Measurements from ENCODE around the gene CCL22.

The CCL22 gene

DNA sequence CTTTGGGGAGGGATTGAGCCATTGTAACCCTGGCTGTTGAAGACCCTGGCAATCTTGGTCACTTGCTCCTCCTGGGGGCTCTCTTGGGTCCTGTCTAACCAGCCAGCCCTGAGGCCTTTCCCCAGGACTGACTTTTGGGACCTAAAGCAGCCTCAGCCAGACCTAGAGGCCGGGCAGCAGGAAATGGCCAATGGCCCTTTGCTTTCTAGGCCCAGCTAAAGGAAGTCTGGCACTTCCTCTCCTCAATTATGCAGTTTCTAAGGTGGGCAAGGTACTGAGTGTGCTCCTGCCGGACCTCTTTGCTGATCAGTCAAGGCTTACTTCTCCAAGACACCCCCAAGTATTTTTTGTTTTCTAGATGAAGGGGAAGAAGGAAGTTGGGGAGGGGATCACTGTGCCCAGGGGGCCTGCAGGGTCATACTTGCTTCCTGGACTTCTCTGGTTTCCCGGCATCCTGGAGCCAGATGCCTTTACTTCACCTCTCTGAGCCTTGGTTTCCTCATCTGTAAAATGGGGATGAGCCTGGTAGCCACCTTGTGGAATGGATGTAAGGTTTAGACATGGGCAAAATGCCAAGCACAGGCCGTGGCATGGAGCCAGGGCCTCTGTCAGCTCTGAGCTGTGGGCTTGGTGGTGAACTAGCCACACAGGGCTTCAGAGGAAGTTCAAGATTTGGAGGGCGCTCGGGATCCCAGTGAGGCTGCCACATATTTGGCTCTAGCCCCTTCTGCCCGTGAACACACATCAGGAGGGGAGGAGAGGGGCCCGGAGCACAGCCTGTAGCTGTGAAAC is 22.3 kb downstream of the CCL22 start:
- Mint-ChIP-seq H3K9me3 (no peaks in the 10 kb centered on the region), H3K27ac (peak overlapping the region; percentile 43), H3K4me3 (no peak overlapping the region), H3K4me1 (peaks cover 31% of the 10 kb centered on the region), H3K36me3 (no peaks in the 10 kb centered on the region)
- DNase-seq (ENCODE audit: low spot score in 2 of 2) = no peak
- ATAC-seq = no peak

DNA sequence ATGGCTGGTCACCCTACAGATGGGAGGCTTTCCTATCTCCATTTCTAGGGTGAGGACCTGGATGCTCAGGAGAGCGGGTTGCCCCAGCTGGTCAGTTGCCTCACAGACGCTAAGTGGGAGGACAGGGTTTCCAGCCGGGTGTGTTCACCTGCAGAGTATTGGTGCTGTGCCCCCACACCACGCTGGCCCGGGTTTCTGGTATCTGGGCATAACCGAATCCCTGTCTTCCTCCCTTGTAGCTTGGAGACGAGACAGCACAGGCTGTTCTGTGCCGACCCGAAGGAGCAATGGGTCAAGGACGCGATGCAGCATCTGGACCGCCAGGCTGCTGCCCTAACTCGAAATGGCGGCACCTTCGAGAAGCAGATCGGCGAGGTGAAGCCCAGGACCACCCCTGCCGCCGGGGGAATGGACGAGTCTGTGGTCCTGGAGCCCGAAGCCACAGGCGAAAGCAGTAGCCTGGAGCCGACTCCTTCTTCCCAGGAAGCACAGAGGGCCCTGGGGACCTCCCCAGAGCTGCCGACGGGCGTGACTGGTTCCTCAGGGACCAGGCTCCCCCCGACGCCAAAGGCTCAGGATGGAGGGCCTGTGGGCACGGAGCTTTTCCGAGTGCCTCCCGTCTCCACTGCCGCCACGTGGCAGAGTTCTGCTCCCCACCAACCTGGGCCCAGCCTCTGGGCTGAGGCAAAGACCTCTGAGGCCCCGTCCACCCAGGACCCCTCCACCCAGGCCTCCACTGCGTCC is 23.4 kb downstream of the CCL22 start:
- H3K4me1 Mint-ChIP-seq = peaks cover 21% of the 10 kb centered on the region
- DNase-seq (ENCODE audit: low spot score in 2 of 2) (no peak), ATAC-seq (no peak)
- H3K9me3 Mint-ChIP-seq = no peaks in the 10 kb centered on the region
- no peak overlapping the region for H3K4me3 Mint-ChIP-seq
- H3K27ac Mint-ChIP-seq = peak overlapping the region; percentile 43
- H3K36me3 Mint-ChIP-seq = no peaks in the 10 kb centered on the region

DNA sequence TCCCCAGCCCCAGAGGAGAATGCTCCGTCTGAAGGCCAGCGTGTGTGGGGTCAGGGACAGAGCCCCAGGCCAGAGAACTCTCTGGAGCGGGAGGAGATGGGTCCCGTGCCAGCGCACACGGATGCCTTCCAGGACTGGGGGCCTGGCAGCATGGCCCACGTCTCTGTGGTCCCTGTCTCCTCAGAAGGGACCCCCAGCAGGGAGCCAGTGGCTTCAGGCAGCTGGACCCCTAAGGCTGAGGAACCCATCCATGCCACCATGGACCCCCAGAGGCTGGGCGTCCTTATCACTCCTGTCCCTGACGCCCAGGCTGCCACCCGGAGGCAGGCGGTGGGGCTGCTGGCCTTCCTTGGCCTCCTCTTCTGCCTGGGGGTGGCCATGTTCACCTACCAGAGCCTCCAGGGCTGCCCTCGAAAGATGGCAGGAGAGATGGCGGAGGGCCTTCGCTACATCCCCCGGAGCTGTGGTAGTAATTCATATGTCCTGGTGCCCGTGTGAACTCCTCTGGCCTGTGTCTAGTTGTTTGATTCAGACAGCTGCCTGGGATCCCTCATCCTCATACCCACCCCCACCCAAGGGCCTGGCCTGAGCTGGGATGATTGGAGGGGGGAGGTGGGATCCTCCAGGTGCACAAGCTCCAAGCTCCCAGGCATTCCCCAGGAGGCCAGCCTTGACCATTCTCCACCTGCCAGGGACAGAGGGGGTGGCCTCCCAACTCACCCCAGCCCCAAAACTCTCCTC is 24.1 kb downstream of the CCL22 start:
- H3K36me3 Mint-ChIP-seq = no peaks in the 10 kb centered on the region
- H3K4me1 Mint-ChIP-seq = peaks cover 18% of the 10 kb centered on the region
- peak overlapping the region; percentile 71 for H3K27ac Mint-ChIP-seq
- H3K4me3 Mint-ChIP-seq = no peak overlapping the region
- no peaks in the 10 kb centered on the region for H3K9me3 Mint-ChIP-seq
- ATAC-seq = no peak
- no peak for DNase-seq (ENCODE audit: low spot score in 2 of 2)

DNA sequence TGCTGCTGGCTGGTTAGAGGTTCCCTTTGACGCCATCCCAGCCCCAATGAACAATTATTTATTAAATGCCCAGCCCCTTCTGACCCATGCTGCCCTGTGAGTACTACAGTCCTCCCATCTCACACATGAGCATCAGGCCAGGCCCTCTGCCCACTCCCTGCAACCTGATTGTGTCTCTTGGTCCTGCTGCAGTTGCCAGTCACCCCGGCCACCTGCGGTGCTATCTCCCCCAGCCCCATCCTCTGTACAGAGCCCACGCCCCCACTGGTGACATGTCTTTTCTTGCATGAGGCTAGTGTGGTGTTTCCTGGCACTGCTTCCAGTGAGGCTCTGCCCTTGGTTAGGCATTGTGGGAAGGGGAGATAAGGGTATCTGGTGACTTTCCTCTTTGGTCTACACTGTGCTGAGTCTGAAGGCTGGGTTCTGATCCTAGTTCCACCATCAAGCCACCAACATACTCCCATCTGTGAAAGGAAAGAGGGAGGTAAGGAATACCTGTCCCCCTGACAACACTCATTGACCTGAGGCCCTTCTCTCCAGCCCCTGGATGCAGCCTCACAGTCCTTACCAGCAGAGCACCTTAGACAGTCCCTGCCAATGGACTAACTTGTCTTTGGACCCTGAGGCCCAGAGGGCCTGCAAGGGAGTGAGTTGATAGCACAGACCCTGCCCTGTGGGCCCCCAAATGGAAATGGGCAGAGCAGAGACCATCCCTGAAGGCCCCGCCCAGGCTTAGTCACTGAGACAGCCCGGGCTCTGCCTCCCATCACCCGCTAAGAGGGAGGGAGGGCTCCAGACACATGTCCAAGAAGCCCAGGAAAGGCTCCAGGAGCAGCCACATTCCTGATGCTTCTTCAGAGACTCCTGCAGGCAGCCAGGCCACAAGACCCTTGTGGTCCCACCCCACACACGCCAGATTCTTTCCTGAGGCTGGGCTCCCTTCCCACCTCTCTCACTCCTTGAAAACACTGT is 25.0 kb downstream of the CCL22 start:
- H3K4me3 Mint-ChIP-seq = no peak overlapping the region
- peaks cover 22% of the 10 kb centered on the region for H3K4me1 Mint-ChIP-seq
- DNase-seq (ENCODE audit: low spot score in 2 of 2) = no peak
- H3K27ac Mint-ChIP-seq = peak overlapping the region; percentile 71
- H3K36me3 Mint-ChIP-seq = no peaks in the 10 kb centered on the region
- no peak for ATAC-seq
- H3K9me3 Mint-ChIP-seq = no peaks in the 10 kb centered on the region

DNA sequence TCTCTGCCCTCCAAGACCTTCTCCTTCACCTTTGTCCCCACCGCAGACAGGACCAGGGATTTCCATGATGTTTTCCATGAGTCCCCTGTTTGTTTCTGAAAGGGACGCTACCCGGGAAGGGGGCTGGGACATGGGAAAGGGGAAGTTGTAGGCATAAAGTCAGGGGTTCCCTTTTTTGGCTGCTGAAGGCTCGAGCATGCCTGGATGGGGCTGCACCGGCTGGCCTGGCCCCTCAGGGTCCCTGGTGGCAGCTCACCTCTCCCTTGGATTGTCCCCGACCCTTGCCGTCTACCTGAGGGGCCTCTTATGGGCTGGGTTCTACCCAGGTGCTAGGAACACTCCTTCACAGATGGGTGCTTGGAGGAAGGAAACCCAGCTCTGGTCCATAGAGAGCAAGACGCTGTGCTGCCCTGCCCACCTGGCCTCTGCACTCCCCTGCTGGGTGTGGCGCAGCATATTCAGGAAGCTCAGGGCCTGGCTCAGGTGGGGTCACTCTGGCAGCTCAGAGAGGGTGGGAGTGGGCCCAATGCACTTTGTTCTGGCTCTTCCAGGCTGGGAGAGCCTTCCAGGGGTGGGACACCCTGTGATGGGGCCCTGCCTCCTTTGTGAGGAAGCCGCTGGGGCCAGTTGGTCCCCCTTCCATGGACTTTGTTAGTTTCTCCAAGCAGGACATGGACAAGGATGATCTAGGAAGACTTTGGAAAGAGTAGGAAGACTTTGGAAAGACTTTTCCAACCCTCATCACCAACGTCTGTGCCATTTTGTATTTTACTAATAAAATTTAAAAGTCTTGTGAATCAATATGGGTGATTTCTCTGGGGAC is 25.9 kb downstream of the CCL22 start:
- H3K36me3 Mint-ChIP-seq = no peaks in the 10 kb centered on the region
- DNase-seq (ENCODE audit: low spot score in 2 of 2) (no peak), ATAC-seq (no peak)
- H3K4me1 Mint-ChIP-seq = peaks cover 27% of the 10 kb centered on the region
- no peak overlapping the region for H3K27ac Mint-ChIP-seq
- H3K9me3 Mint-ChIP-seq = no peaks in the 10 kb centered on the region
- H3K4me3 Mint-ChIP-seq = no peak overlapping the region

DNA sequence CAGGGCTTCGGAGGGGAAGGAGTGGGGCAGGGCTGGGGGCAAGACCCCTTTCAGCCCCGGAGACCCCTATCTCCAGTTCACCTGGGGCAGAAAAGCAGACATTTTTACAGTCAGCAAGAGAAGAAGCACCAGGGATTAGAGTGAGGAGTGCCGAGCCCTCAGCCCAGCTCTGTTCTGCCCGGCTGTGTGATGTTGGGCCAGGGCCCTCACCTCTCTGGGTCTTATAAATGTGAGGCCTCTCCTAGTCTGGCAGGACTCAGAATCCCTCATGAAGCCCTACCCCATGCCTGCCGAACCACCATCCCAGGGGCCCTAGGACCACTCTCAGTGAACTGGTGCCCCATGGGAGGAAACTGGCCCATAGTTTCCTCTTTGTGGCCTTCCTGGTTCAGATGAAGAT is 26.5 kb downstream of the CCL22 start:
- Mint-ChIP-seq H3K36me3 (no peaks in the 10 kb centered on the region), H3K9me3 (no peaks in the 10 kb centered on the region), H3K4me1 (peaks cover 27% of the 10 kb centered on the region), H3K27ac (no peak overlapping the region), H3K4me3 (no peak overlapping the region)
- DNase-seq (ENCODE audit: low spot score in 2 of 2) (no peak), ATAC-seq (no peak)

DNA sequence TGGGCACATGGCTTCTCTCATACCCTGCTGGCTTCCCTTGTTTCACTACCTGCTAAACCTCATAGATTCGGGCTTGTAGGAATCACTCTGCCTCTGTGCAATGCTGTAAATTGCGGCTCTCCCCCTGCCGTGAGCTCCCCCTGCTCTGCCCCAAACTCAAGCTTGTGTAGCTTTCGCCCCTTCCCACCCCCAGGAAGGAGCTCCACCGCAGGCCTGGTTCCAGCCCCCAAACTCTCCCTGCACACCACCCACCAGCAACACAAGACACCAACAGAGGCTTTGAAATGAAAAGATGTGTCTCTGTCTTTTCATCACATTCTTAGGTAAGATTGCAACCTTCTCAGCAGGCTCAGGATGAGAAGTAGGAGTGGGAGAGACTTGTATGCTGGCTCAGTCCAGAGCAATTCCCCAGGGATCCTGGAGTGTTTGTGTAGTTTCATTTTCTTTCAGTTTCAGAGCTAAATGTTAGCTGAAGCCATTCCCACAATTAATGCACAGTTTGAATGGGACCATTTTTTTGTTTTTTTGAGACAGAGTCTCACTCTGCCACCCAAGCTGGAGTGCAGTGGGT is 27.9 kb downstream of the CCL22 start:
- ATAC-seq (no peak), DNase-seq (ENCODE audit: low spot score in 2 of 2) (no peak)
- no peak overlapping the region for H3K27ac Mint-ChIP-seq
- no peaks in the 10 kb centered on the region for H3K9me3 Mint-ChIP-seq
- peaks cover 20% of the 10 kb centered on the region for H3K4me1 Mint-ChIP-seq
- H3K4me3 Mint-ChIP-seq = no peak overlapping the region
- H3K36me3 Mint-ChIP-seq = no peaks in the 10 kb centered on the region

DNA sequence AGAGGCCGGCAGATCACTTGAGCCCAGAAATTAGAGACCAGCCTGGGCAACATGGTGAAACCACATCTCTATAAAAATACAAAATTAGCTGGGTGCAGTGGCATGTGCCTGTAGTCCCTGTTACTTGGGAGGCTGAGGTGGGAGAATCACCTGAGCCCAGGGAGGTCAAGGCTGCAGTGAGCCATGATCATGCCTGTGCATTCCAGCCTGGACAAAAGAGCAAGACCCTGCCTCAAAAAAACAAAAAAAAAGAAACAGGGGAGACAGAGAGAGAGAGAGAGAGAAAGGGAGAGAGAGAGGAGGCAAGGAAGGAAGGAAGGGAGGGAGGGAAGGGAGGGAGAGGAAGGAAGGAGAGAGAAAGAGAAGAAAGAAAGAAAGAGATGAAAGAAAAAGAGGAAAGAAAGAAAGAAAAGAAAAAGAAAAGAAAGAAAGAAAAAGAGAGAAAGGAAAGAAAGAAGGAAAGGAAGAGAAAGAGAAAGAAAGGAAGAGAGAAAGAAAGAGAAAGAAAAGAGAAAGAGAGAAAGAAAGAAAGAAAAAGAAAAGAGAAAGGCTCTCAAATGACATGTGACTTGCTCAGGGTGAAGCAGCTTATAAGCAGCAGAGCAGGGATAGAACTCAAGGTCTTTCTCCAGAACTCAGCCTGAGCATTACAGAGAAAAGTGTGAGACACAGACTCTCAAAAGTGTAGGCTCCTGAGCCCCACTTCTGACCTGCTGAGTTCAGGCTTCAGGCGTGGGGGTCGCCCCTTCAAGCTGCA is 29.2 kb downstream of the CCL22 start:
- DNase-seq (ENCODE audit: low spot score in 2 of 2) (no peak), ATAC-seq (peak; percentile 63)
- H3K9me3 Mint-ChIP-seq = no peaks in the 10 kb centered on the region
- H3K4me1 Mint-ChIP-seq = peaks cover 18% of the 10 kb centered on the region
- H3K36me3 Mint-ChIP-seq = no peaks in the 10 kb centered on the region
- peak overlapping the region; percentile 64 for H3K27ac Mint-ChIP-seq
- H3K4me3 Mint-ChIP-seq = peak overlapping the region; percentile 24

DNA sequence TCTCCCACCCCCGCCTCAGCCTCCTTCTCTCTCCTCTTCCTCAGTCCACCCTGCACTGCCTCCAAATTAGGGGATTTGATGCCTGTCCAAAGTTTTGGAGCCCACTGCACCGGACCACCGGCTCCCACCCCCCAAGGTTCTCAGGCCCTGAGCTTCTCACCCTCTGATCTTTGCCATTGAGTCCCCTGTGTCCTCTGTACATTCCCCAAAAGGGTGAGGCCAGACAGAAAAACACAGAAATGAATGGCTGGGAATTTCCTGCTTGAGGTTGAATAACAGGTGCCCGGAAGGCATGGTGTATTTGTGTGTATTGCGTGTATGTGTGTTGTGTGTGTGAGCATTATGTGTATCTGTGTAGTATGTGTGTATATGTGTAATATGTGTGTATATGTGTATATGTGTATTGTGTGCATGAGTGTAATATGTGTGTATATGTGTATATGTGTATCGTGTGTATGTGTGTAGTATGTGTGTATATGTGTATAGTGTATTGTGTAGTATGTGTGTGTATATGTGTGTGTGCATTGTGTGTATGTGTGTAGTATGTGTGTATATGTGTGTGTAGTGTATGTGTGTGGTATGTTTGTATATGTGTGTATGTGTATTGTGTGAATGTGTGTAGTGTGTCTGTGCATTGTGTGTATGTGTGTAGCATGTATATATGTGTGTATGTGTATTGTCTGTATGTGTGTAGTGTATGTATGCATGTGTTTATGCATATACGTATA is 29.9 kb downstream of the CCL22 start:
- Mint-ChIP-seq H3K36me3 (no peaks in the 10 kb centered on the region), H3K4me3 (peak overlapping the region; percentile 24), H3K27ac (peak overlapping the region; percentile 64), H3K4me1 (peaks cover 18% of the 10 kb centered on the region), H3K9me3 (no peaks in the 10 kb centered on the region)
- DNase-seq (ENCODE audit: low spot score in 2 of 2) (no peak), ATAC-seq (peak; percentile 70)

DNA sequence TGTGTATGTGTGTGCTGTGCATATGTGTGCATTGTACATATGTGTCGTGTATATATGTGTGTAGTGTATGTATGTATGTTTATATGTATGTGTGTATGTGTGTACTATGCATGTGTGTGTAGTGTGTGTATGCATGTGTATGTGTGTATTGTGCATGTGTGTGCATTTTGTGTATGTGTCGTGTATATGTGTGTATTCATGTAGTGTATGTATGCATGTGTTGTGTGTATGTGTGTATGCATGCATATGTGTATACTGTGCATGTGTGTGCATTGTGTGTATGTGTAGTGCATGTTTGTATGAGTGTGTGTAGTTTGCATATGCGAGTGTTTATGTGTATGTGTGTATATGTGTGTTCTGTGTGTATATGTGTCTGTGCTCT is 30.5 kb downstream of the CCL22 start:
- no peak for ATAC-seq
- H3K36me3 Mint-ChIP-seq = no peaks in the 10 kb centered on the region
- H3K4me3 Mint-ChIP-seq = no peak overlapping the region
- H3K4me1 Mint-ChIP-seq = peaks cover 18% of the 10 kb centered on the region
- no peak overlapping the region for H3K27ac Mint-ChIP-seq
- DNase-seq (ENCODE audit: low spot score in 2 of 2) = no peak
- H3K9me3 Mint-ChIP-seq = no peaks in the 10 kb centered on the region

DNA sequence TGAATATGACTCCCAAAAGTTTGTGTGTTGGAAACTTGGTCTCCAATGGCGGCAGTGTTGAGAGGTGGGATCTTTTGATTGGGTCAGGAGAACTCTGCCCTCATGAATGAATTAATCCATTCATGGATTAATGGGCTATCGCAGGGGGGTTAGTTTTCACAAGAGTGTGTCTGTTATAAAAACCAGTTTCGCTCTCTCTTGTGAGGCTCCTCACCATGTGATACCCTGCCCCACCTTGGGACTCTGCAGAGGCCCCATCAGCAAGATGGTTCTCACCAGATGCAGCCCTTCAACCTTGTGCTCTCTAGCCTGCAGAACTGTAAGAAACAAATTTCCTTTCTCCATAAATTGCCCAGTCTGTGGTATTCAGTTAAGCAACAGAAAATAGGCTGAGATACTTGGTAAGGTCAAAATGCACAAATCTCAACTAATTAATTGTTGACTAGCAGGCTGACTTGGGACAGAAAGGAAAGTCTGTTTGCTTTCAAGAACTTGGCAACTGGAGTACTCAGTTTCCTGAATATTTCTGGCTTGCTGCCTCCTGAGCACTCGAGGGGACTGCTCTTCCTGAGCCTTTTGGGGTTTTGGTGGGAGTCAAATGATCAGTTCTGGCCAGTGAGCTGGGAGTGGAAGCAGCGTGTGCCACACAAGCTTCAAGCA is 32.2 kb downstream of the CCL22 start:
- H3K36me3 Mint-ChIP-seq = no peaks in the 10 kb centered on the region
- no peak overlapping the region for H3K4me3 Mint-ChIP-seq
- ATAC-seq (no peak), DNase-seq (ENCODE audit: low spot score in 2 of 2) (no peak)
- H3K4me1 Mint-ChIP-seq = peaks cover 18% of the 10 kb centered on the region
- H3K9me3 Mint-ChIP-seq = no peaks in the 10 kb centered on the region
- H3K27ac Mint-ChIP-seq = no peak overlapping the region

DNA sequence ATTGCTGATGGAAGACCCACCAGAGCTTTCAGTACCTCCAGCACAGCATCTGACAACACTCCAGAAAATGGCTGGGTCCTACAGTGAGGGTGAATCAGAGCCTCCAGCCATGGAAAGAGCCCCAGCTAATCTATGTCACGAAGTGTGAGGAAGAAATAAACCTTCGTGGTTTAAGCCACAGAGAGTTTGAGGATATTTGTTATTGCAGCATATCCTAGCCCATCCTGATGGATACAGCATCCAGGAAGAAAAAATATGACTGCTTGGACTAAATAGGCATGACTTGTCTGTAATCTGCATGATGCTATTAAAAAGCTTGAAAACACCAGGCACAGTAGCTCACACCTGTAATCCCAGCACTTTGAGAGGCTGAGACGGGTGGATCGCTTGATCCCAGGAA is 32.7 kb downstream of the CCL22 start:
- Mint-ChIP-seq H3K9me3 (no peaks in the 10 kb centered on the region), H3K4me3 (no peak overlapping the region), H3K4me1 (peaks cover 18% of the 10 kb centered on the region), H3K36me3 (no peaks in the 10 kb centered on the region), H3K27ac (no peak overlapping the region)
- ATAC-seq (no peak), DNase-seq (ENCODE audit: low spot score in 2 of 2) (no peak)

Data from stimulated activated effector memory CD8-positive, alpha-beta T cell treated with anti-CD3 and anti-CD28 coated beads, Interleukin-12 subunit alpha, Interleukin-12 subunit beta, amount 100 ng/mL, for 72 hours (primary cell).